Mucosa of gallbladder (tissue), 1 donor: ENCODE data around the gene BSG. TPM values are rescaled to one million over a fixed set of nuclear protein-coding genes. Genes with fewer than 3 reads are reported as not detected.

ENCODE experiments used
- DNase-seq: peaks from one replicate; pipeline ENCODE4 v3.0.0-alpha.2; 2020; ENCODE audit warnings: low spot score
- total RNA-seq: library from RNA; stranded (reverse); gene quantifications from one replicate; pipeline ENCODE4 v1.2.1, GENCODE V29; 2021
- donor health status: DM: no; HTN: no; CAD: no.

BSG gene
- total RNA-seq, 1 donor from 2014 or later: 480 TPM

DNA sequence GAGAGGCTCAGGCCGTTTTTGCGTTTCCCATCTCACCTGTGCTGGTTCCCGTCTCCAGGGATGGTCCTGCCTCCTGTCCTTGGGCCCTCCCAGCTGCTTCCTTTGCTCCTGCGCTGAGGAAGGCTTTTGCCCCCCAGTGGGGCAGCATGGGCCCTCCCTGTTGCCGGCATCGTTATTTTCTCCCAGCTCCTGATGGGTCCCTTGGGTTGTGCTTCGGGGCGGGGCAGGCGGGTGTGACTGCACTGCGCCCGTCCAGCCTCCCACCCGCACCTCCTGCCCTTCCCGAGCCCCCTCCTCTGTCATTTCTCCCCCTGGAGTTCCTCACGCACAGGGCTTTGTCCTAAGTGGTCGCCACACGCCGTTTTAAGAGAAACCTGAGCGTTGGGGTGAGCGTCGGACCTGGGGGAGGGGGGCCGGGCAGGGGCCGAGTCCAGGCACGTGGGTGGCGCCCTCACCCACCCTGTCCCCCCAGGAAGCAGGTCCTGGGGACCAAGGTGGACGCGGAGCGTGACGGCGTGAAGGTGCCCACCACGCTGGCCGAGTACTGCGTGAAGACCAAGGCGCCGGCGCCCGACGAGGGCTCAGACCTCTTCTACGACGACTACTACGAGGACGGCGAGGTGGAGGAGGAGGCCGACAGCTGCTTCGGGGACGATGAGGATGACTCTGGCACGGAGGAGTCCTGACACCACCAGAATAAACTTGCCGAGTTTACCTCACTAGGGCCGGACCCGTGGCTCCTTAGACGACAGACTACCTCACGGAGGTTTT is 31.3 kb upstream of the BSG start:
- no peak for DNase-seq

DNA sequence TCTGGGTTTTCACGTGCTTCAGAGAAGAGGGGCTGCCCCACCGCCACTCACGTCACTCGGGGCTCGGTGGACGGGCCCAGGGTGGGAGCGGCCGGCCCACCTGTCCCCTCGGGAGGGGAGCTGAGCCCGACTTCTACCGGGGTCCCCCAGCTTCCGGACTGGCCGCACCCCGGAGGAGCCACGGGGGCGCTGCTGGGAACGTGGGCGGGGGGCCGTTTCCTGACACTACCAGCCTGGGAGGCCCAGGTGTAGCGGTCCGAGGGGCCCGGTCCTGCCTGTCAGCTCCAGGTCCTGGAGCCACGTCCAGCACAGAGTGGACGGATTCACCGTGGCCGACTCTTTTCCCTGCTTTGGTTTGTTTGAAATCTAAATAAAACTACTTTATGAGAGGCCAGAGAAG is 30.7 kb upstream of the BSG start:
- no peak for DNase-seq

DNA sequence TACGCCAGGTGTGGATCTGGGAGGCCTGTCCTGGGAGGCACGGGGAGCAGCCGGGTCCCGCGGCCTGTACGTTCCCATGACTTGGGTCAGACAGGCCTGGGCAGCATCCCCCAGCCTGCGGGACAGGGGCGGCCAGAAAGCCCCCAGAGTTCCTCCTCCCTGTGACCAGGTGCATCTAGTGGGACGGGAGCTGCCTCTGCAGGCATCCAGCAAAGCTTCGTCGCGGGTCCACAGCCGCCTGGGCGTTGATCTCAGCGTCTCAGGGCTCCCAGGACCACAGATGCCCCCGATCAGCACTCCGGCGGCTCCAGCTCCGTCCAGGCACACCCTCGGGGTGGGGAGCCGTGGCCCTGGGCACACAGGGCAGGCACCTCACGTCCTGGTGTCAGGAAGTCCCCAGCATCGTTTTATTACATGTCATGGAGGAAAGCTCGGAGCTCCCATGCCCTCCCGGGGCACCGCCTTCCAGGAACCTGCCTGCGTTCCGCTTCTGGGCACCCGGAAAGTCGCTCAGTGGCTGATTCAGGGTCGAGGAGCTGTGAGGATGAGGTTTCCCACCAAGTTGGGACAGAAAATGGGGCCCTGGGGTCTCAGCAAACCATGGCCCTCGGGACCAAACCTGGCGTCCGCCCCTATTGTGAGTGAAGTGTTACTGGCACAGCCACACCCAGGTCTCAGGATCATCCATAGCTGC is 30.1 kb upstream of the BSG start:
- no peak for DNase-seq

DNA sequence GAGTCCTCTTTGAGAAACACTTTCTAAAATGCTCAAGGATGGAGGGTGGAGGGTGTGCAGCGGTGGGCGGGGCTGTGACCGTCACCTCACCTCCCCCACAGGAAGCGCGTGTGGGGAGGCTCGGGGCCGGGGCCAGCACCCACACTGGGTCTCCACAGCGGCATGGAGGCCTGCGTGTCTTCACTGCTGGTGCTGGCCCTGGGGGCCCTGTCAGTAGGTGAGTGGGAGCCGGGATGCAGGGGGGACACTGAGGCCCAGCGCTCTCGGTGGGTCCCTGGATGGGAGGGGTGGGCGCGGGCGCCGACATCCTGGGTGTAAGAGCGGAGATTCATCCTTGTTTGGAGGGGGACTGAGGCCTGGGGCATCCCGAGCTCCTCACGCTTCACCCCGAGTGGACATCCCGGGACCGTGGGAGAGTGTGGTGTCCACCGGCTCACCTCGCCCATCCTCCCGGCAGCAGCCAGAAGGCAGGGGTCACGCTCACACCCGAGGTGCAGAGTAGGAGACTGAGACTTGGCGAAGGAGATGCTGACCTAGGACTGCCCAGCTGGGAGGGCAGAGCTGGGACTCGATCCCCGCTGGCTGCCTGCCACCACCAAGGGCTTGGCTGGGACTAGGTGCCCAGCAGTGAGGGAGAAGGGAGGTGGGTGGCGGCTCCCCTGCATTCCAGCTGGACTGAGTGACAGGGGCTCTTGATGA is 28.3 kb upstream of the BSG start, which contains the start of gene GZMM:
Gene GZMM (plus strand): TSS at position 144 of the 699 bp plus-strand sequence. CDS start 19 bp downstream, at position 163.
- no peak for DNase-seq

DNA sequence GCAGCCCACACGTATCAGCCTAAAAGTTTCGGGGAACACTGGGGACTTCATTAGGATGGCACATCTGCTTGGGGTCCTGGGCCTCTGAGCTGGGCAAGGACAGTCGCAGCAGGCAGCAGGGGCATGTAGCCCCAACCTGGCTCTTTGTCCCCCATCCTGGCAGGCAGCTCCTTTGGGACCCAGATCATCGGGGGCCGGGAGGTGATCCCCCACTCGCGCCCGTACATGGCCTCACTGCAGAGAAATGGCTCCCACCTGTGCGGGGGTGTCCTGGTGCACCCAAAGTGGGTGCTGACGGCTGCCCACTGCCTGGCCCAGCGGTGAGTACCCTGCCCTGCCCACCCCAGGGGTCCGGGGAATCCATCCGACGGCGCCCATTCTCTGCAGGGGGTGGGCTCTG is 25.3 kb upstream of the BSG start:
- no peak for DNase-seq

DNA sequence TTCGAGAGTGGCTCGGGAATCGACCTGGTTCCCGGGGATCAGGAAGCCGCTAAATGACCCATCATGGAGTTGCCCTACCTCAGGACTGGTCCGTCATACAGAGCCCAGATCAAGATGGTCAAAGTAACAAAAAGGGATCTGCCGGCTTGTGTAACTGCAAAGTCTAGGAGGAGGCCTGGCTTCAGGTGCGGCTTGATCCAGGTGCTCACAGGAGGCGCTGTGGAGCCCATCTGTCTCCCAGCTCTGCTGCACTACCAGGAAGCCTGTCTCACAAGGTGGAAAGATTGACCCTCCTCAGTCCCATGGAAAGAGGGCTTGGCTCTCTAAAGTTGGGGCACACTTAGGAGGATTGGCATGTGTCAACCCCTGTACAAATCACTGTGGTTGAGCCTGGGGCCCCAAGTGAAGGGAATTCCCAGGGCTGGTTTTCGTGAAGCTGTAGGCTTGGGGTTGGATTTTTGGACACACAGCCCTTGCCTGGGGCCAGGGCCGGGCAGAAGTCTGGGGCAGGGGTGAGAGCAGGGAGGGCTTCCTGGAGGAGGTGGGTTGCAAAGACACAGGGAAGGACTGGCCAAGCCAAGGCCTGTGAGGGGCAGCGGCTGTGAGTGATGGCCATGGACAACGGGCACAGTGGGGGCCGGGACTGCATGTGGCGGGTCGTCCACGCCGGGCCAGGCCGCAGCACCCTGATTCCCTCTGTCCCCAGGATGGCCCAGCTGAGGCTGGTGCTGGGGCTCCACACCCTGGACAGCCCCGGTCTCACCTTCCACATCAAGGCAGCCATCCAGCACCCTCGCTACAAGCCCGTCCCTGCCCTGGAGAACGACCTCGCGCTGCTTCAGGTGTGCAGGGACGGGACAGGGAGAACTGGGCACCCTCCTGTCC is 24.3 kb upstream of the BSG start:
- DNase-seq: no peak

DNA sequence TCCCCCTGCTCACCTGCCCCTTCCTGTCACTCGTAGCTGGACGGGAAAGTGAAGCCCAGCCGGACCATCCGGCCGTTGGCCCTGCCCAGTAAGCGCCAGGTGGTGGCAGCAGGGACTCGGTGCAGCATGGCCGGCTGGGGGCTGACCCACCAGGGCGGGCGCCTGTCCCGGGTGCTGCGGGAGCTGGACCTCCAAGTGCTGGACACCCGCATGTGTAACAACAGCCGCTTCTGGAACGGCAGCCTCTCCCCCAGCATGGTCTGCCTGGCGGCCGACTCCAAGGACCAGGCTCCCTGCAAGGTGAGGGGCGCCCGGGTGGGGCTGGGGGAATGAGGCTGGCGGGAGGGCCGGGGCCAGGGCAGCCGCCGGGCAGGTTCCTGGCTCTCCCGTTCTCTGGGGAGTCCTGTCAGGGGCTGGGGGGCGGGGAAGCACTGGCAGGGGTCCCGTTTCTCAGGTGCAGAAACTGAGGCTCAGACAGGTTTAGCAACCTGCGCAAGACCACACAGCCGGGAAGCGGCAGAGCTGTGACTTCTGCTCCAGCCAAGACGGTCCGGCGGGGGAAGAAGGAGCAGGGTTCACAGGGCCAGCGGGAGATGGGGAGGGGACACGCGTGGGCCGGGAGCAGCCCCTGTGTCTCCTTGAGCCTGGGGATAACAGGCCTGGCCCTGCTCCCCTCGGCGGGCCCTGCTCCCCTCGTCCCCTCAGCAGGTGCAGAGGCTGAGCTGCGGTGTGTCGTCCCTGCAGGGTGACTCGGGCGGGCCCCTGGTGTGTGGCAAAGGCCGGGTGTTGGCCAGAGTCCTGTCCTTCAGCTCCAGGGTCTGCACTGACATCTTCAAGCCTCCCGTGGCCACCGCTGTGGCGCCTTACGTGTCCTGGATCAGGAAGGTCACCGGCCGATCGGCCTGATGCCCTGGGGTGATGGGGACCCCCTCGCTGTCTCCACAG is 23.2 kb upstream of the BSG start:
- no peak for DNase-seq

DNA sequence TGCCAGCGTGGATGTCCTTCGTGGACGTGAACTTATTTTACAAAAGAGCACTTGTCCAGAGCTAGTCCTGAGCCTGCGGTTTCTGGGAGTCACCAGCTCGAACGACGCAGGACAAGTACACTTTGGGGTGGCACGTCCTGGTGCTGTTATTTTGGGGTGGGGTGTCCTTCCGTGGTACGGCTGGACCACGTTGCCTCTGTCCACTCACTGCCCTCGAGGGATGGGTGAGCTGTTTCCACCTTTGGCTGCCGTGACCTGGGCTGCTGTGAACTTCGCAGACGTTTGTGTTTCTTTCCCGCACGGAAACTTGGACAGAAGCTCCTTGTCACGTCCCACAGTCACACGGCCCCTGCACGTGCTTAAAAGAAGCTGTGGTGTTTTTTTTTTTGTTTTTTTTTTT is 17.6 kb upstream of the BSG start:
- no peak for DNase-seq

DNA sequence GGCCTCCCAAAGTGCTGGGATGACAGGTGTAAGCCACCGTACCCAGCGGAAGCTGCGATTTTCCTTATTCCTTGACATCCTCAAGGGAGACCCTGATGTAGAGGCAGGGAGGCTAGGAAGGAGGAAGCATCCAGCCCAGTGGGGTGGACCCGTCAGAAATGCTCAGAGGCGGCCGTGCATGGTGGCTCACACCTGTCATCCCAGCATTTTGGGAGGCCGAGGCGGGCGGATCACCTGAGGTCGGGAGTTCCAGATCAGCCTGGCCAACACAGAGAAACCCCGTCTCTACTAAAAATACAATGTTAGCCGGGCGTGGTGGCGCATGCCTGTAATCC is 17.0 kb upstream of the BSG start:
- no peak for DNase-seq

DNA sequence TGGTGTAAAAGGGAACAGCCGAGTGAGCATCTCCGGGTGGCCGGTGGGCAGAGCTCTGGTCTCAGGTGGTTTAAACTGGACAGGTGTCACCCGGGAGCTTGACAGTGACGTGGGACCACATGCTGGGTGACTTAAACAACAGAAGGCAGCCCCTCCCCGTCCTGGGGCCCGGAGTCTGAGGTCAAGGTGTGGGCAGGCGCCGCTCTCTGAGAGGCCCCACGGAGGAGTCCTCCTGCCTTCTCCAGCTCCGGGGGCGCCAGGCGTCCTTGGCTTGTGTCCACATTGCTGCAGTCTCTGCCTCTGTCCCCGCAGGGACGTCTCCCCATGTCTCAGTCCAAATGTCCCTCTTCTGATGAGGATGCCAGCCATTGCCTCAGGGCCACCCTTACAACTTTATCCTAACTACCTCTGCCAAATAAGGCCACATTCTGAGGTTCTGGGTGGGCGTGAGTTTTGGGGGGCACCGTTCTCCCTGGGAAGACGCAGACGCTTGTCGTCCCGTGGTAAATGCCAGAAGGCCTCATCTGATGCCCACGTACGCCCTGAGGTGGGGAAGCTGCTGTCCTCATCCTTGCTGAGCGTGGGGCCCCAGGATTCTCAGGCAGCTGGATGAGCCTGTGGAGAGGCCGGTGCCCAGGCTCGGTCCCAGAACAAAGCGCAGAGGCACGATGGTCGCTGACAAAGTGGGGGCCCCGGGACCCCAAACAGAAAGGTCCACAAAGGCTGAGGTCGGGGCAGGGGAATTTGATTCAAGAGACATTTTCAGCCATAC is 15.6 kb upstream of the BSG start:
- no peak for DNase-seq

DNA sequence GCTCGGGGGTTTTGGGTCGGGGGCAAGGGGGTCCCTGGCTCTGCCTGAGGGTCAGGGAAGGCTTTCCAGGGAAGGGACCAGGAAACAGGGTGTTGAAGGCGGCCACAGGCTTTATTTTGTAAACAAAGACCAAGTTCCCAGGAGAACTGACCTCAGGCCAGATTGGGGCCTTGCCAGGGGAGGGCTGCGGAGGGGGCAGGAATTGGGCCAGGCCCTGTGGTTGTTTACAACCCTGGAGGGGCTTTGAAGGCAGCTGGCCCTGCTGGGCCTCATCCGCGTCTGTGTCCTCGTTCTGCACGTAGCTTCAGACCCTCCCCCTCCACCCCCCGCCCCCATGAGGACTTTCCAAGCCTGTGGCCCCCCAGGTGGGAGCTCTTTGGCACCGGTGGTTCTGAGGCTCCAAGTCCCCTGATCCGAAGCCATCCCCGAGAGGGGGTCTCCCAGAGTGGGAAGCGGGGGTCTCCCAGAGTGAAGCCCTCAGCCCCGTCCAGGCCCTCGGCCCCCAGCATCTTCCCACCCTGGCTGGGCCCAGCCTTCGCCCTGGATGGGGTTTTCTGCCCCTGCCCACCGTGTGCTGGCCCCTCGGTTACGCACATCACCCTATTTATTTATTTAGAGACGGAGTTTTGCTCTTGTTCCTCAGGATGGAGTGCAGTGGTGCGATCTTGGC is 13.5 kb upstream of the BSG start:
- no peak for DNase-seq

DNA sequence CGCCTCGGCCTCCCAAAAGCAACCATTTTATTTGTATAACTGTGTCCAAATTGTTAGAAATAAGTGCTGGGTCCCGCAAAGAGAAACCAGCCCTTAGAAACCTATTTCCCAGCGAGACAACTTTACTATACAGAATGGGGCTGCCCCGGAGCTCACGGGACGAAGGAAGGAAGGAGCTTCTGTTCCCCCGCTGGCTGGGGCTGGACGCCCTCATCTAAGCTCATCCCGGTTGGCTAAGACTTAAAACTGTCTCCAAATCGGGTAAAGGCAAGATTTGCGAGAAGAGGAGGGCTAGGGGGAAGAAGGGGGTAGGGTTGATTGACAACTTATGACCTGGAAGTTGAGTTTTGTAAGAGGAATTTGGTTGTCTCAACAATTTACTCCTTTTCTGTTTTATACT is 12.3 kb upstream of the BSG start:
- no peak for DNase-seq

DNA sequence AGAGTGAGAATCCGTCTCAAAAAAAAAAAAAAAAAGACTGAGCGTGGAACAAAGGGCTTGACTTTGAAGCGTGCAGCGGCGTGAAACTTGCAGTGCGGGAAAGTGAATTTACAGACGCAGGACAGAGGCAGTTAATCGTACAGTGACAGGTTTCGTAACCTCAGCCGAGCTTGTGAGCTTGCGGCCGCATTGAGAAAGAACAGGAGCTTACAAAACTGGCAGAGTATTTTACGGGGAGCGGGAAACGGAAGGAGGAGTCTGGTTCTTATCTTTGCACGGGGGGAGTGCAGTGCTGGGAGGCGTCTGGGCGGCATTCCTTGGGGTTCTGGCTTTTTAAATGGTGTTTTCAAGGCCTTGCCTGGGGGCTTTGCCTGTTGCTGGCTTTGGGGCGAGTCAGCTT is 6.0 kb upstream of the BSG start:
- DNase-seq: peak; percentile 79

DNA sequence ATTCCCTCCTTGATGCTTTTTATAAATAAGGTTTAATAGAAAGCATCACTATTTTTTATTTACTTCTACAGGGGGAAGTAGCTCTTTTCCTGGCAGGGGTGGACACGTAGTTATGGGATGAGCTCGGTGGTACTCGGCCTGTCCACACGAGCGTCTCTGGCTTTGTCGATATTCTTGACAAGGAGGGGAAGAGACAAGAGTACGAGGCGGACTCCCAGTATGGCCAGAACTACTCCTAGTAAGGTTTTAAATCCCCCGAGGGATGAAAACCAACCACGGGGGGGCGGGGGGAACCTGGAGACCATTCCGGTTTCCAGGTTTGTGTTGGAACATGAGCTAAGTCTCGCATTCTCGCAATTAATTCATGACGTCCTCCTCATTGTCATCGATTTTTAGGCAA is 5.6 kb upstream of the BSG start:
- DNase-seq: no peak

DNA sequence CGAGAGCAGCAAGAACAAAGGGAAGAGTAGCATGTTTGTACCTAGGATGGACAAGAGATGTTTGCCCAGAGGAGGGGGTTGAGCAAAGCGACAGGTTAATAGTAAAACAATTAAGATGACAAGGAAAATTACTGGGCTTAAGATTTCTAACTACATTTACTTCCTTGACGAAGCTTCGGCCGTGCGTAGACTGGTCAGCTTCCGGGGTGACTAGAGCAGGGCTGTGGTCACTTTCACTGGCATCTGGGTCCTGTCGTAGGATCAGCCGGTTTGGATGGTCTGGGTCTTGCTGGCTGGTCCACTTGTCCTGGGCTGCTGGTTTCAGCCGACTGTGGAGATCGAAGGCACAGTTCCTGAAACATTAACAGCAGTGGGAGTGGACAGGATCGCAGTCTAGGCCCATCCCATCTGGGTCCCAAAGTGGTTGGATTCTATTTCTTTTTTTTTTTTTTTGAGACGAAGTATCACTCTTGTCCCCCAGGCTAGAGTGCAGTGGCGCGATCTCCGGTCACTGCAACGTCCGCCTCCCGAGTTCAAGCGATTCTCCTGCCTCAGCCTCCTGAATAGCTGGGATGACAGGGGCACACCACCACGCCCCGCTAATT is 5.0 kb upstream of the BSG start:
- DNase-seq: no peak

DNA sequence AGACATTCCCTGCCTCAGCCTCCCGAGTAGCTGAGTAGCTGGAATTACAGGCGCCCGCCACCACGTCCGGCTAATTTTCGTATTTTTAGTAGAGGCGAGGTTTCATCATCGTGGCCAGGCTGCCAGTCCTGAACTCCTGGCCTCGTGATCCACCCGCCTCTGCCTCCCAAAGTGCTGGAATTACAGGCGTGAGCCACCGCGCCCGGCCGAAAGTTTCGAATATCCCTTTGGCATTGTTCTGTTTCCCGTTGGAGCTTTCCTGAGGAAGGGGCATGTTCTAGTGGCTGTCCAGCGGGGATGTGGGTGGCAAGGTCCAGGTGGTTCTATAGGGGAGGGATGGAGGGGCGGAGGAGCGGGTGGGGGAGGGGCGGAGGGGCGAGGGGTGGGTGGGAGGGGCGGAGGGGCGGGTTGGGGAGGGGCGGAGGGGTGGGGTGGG is 2.1 kb upstream of the BSG start:
- no peak for DNase-seq

DNA sequence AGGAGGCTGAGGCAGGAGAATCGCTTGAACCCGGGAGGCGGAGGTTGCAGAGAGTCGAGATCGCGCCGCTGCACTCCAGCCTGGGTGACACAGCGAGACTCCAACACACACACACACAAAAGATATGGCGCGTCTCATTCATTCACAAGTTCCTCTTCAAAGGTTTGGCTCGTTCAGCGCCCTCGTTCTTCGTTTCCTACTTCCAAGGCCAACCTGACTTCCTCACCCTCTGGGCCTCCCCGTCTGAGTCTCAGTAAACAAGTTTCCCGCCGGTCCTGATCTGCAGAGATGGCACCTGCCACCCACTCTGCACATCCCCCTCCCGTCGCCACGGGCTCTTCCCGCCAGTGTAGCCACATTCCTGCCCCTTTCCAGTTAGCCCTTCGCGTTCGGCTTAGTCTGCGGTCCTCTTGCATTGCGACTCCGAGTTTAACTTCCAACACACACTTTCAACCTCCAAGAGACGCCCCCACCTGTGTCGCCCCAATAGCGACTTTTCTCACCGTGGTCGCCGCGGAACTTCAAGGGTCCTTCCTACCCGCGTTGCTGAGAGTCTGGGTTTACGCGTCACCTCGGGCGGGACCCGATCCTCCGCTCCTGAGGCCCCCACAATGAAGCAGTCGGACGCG is 1.3 kb upstream of the BSG start:
- DNase-seq: peak; percentile 38

DNA sequence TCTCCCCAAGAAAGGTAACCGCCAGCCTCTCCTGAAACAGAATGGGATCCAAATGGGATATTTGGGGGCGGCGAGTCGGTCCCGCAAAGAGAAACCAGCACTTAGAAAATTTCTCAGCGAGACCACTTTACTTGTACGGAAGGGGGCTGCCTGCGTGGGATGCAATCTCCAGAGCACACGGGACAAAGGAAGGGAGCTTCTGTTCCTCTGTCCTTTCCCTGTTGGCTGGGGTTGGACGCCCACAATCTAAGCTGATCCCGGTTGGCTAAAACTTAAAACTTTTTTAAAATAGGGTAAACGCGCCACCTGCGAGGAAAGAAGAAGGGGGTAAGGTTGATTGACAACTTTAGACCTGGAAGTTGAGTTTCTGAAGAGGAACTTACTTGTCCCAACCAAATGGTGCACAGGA is 826 bp upstream of the BSG start:
- DNase-seq: no peak
